NCI-H345 treated with DMSO at 0.1 percent for 48 hours (cell line): ENCODE data around the gene FUT8.
"Not testable (repeated sequence)": the region's sequence is repeated elsewhere in the genome, so short reads cannot be mapped to it uniquely, and the experiment has no call there.

Experiments used
- DNase-seq: peaks from one replicate; lab custom pipeline; 2025; ENCODE audit not compliant: unreplicated experiment; lab: John Stamatoyannopoulos, UW

The FUT8 gene

DNA sequence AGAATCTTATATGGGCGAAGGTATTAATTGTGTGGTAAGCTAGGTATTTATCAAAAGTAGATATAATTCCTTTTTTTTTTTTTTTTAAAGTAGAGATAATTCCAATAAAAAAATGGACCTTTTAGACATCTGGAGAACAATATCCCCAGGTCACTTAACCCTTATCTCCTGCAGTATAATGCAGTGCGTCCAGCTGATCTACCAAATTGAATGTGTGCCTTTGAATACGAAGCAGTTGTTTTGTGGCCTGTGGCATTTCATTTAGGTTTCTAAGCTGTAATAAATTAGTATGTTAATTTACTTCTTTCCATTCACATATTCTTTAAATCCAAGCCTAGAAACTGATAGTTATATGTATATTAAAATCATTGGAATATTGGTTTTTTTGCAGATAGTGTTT, 3.1 kb downstream of the FUT8 start:
- no peak for DNase-seq

DNA sequence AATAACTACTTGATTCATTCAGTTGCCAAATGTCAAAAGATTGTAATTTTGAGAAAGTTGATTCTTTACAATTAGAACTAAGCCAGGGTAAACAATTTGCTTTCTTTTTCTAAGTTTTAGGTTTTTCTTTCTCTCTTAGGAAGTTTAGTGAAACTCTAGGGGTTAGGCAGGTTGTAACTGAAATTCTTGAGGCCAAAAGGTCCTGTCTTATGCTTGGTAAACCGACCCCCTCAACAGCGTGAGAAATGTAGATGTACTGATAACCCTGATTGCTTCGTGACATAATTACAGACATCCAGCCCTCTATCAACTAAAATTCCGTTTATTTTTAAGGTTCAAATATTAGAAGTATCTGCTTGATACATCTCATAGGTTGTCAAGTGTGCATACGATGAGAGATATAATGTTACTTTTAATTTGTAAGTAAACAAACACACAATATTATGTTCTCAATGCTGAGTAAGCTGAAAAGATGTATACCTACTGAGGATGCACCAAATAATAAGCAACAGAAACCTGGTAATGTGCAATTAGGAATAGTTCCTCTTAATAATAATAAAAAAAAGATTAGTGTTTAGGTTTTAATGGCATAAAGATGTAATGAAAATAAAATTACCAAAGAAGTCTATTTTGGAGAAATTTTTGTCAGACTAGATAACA, 7.2 kb downstream of the FUT8 start:
- DNase-seq: no peak

DNA sequence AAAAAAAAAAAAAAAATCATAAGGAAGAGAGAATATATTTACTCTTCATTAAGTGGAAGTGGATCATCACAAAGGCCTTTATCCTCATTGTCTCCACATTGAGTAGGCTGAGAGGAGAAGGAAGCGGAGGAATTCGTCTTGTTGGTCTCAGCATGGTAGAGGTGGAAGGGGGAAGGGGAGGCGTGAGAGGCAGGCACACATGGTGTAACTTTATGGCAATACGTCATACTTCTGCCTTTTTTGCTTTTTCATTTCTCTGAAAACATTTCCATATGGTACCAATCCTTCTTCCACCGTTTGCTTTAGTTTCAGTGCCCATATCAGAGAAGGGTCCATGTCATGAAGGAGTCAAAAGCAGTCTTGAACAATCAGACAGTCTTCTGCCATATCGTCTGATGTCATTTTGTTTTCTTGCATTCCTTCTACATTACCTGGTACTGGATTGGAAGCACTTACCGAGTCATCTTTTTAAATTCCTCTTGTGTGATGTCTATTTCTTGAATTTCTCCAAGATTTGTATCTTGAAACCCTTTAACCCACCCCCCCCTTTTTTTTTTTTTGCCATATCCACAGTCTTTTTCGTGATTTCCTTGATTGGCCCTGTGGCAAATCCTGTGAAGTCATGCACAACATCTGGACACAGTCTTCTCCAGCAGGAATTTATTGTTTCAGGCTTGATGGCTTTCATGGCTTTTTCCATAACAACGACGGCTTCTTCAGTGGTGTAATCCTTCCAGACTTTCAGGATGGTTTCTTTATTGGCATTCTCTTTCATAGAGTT, 8.9 kb downstream of the FUT8 start:
- no peak for DNase-seq

DNA sequence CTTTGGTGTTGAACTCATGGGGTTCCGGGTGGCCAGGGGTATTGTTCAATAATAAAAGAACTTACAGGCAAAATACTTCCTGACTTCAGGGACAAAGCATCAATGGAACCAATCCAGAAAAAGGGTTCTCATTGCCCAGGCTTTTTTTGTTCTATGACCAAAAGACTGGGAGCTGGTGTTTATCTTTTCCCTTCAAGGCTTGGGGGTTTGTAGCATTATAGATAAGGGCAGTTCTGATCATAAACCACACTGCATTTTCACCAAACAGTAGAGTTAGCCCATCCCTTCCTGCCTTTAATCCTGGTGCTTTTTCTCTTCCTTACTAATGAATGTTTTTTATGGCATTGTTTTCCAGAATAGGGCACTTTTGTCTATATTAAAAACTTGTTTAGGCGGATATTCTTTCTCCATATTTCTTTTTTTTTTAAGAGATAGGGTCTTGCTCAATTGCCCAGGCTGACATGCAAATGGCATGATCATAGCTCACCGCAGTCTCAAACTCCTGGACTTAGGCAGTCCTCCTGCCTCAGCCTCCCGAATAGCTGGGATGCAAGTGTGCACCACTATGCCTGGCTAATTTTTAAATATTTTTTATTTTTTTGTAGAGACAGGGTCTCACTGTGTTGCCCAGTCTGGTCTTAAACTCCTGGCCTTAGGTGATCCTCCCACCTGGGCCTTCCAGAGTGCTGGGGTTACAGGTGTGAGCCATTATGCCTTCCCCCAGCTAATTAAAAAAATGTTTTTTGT, 9.7 kb downstream of the FUT8 start:
- no peak for DNase-seq

DNA sequence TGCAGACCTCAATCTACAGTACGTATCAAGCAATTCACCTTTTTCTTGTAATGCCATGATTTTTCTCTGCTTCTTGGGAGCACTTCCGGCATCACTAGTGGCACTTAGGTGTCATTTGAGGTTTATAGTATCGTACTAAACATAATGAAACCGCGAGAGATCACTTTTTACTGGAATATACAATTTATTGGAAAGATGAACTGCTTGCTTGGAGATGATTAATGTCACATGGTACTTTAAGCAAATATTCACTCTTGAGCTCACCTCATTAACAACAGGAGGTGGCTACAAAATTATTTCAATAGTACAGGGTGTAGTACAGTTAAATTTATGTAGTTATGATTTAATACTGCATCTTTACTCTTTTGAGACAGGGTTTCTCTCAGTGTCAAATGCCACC, 11.5 kb downstream of the FUT8 start:
- peak; percentile 49 for DNase-seq

DNA sequence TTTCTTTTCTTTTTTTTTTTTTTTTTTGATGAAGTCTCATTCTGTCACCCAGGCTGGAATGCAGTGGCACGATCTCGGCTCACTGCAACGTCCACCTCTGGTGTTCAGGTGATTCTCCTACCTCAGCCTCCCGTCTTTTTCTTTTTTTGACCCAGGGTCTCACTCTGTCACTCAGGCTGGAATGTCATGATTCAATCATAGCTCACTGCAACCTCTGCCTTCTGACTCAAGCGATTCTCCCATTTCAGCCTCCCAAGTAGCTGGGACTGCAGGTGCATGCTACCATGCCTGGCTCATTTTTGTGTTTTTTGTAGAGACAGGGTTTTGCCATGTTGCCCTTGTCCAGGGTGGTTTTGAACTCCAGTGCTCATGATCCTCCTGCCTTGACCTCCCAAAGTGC, 12.0 kb downstream of the FUT8 start:
- DNase-seq: no peak

DNA sequence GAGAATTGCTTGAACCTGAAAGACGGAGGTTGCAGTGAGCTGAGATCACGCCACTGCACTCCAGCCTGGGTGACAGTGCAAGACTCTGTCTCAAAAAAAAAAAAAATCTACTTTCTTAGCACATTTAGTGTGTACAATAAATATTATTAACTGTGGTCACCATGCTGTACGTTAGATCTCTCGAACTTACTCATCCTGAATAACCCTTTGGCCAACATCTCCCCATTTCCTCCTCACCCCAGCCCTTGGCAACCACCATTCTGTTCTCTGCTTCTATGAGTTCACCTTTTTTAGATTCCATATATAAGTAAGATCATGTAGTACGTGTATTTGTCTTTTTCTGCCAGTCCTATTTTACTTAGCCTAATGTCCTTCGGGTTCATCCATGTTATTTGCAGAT, 13.4 kb downstream of the FUT8 start:
- no peak for DNase-seq

DNA sequence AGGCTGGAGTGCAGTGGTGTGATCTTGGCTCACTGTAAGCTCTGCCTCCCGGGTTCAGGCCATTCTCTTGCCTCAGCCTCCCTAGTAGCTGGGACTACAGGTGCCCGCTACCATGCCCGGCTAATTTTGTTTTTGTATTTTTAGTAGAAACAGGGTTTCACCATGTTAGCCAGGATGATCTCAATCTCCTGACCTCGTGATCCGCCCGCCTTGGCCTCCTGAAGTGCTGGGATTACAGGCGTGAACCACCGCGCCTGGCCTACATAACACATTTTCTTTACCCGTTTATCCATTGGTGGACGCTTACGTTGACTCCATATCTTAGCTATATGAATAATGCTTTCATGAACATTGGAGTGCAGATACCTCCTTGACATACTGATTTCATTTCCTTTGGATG, 14.4 kb downstream of the FUT8 start:
- DNase-seq: not testable (repeated sequence)

DNA sequence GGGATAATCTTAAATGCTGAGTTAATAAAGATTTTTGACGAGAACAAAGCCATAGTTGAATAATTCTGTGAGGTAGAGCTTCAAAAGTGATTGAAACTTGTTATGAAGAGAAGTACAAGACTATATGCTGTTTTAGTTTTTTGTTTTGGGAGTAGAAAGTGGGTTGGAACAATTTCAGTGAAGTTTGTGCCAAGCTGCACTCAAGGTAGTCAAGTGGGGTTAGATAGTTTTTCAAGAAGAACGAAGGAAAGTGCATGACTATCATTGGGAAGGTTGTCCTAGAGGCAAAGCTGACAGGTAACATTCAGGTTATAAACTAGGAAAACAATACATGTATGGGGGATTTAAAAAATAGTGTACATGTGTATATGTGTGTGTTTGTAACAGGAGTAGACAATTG, 16.2 kb downstream of the FUT8 start:
- no peak for DNase-seq

DNA sequence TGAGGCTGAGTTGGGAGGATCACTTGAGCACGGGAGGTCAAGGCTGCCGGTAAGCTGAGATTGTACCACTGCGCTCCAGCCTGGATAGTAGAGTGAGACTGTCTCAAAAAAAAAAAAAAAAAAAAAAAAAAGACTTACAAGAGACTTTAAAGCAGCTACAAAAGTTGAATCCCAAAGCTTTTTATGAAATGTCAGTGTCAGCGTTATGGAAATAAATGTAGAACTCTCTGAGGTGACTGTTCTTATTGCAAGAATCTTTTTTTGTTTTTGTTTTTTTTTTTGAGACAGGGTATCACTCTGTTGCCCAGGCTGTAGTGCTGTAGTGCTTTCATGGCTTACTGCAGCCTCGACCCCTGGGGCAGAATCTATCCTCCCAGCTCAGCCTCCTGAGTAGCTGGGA, 17.2 kb downstream of the FUT8 start:
- DNase-seq: no peak

DNA sequence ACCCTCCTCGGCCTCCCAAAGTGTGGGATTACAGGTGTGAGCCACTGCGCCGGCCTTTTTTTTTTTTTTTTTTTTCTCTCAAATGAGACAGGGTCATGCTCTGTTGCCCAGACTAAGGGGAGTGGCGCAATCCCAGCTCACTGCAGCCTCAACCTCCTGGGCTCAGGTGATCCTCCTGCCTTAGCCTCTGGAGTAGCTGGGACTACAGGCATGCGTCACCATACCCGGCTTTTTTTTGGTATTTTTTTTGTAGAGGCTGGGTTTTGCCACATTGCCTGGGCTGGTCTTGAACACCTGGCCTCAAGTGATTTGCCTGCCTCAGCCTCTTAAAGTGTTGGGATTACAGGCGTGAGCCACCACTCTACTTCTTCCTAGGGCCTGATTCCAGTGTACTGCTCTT, 18.7 kb downstream of the FUT8 start:
- no peak for DNase-seq

DNA sequence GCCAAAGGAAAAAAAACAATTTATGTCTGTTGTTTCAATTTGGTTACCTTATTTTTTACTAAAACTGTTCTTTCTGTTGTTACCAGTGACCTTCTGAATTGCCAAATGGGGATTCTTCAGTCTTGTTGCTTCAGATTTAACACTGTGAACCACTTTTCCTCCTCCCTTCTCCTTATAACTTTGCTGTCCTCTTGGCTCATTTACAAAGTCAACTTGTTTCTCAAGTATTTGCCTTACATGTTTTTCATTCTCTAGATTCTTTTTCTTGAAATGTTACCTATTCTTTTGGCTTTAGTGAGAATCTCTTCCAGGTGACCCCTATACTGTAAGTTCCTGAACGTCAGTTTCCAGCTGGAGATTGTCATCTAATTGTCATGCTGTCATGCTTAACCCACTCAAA, 19.4 kb downstream of the FUT8 start:
- no peak for DNase-seq

DNA sequence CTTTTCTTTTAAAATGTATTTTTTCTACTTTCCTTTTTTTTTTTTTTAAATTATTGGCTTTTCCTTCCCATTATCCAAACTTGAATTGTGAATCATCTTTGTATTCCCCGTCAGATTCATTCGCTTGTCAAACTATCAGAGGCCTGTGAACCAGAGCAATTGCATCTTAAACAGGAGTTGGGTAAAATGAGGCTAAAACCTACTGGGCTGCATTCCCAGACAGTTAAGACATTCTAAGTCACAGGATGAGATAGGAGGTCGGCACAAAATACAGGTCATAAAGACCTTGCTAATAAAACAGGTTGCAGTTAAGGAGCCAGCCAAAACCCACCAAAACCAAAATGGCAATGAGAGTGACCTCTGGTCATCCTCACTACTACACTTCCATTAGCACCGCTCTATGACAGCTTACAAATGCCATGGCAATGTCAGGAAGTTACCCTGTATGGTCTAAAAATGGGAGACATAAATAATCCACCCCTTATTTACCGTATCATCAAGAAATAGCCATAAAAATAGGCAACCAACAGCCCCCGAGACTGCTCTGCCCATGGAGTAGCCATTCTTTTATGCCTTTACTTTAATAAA, 19.9 kb downstream of the FUT8 start:
- DNase-seq: no peak

DNA sequence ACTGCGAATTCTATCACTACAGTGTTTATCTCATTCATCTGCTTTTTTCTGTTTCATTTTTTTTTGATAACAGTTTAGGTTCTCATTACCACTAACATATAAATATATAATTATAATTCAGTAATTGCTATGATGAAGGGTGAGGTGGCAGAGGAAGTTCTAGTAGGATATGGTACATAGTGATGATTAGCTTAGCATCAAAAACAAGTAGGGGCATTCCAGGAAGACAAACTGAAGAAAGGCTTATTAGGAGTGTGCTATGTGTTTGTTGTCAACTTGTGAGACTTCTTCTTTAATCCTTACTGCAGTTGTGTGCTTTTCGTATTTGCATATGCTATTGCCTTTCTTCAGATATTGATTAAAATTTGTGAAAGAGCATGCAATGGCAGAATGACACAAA, 20.6 kb downstream of the FUT8 start:
- no peak for DNase-seq

DNA sequence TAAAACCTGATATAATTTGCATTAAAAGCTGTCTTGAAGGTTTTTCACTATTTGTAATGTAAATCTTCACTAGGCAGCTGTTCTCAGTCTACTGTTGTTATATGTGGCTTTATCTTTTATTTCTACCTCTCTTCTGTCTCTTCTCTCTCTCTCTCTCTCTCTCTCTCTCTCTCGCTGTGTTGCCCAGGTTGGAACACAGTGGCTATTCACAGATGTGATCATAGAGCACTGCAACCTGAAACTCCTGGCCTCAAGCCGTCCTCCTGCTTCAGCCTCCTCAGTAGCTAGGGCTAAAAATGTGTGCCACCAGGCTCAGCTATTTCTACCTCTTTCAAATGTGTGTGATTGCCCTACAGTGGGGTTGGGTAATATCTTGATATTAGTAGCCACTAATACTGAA, 21.1 kb downstream of the FUT8 start:
- DNase-seq: no peak

DNA sequence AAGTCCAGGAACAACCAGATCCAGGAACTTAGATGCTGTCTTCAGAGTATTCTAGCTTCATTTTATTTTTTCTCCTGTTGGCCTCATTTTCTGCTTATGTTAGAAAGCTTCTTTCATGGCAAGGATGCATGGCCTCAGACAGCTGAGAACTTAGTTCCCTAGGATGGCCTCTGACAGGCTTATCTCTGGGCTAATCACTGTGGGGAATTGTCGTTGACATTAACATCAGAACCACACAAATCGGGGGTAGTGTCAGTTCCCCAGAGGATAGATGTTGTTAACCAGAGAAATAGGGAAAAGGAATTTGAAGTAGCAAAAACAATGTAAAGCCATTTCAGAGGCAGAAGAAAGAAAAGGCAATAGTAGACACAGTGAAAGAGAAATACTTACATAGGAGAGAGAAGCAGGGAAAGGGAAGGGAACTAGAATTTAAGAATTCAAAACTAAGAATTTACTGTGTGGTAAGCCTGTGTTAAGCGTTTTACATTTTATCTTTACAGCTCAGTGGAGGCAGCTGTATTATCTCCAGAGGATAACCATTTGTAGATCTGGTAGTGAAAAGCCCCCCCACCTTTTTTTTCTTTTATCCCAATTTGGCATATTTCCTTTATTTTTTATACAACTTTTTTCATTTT, 21.8 kb downstream of the FUT8 start:
- DNase-seq: no peak

DNA sequence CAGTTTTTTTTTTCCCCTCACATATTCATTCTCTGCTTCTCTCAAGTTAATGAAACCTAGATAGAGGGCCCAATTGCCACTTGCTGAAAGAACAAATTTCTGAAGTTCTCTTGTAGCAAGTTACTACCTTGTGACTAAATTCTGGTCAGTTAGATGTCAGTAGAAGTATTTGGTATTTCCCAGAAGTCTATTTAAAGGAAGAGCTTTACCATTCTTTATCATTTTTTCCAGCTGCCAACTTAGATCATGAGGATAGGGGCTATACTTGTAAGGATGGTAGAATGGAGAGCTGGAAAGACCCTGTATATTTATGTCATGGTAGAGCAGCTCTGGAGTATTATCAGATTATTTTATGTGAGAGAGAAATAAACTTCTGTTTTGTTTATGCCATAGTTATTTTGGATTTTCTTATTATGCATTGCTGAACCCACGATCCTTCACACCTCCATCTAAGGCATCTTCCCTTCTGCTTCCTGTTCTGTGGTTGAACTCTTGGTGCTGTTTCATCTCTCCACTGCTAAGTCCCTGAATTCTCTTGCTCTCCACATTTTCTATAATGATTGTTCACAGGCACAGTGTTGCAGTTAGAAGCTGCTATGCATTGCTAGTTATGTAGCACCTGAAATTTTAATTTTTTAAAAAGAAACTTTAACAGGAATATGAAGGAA, 25.9 kb downstream of the FUT8 start:
- DNase-seq: no peak

DNA sequence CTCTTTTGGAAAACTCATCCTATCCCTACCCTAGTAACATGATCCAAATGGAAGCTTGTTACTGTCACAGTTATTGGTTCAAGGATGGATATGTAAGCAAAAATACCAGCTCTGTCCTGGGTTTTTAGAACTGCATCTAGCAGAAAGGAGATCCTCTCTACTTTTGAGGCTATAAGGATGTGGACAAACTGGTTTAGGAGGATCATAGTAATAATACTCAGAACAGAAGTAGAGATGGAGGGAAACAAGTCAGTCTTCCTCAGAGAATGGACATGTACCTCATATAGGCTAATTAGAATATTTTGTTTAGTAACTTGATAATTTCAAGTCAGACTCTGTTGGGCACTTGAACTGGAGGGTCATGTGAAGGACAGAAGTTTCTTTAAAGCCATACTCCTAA, 26.6 kb downstream of the FUT8 start:
- no peak for DNase-seq

DNA sequence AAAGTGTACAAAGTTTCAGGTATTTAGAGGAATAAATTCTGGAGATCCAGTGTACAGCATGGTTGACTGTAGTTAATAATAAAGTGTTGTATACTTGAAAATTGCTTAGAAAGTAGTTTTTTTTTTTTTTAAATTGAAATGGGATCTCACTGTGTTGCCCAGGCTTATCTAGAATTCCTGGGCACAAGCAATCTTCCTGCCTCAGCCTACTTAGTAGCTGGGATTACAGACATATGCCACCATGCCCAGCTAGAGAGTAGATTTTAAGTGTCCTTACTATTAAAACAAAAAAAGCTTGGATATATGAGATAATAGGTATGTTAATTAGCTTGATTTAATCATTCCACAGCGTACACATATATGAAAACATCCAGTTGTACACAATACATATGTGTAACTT, 27.7 kb downstream of the FUT8 start:
- DNase-seq: no peak

DNA sequence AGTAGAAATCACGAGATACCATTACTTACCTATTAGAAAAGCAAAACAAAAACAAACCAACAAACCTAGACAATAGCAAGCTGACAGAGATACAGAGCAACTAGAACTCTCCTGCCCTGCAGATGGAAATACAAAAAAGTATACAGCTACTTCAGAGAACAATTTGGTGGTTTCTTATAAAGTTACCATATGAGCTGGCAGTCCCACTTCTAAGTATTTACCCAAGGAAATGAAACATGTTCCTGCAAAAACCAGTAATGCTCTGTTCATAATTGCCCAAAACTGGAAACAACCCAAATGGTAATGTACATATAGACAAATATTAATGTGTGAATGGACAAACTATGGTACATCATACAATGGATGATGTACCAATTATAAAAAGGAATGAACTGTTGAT, 31.7 kb downstream of the FUT8 start:
- no peak for DNase-seq

DNA sequence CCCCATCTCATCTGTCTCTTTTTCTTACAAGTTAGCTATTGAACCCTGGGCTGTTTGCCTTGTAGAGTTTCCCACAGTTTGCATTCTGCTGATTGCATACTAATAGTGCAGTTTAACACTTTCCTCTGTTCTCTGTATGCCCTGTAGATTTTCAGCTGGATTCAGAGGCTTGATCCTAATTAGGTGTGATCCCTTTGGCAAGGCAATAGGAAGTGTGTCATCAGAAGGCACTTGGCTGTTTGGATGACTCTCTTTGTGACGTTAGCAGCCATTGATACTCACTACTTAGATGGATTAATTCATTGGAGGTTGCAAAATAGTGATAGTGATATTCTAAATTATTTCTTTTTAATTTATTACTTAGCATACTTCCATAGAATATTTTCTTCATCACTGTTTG, 33.6 kb downstream of the FUT8 start:
- DNase-seq: no peak
